Naive thymus-derived CD4-positive, alpha-beta T cell (primary cell): ENCODE results near the gene VPS26B. TPM values are rescaled to one million over a fixed set of nuclear protein-coding genes. Genes with fewer than 3 reads are reported as not detected.
"Not testable (repeated sequence)": the region's sequence is repeated elsewhere in the genome, so short reads cannot be mapped to it uniquely, and the experiment has no call there.

Source experiments
- ATAC-seq: fragments of 150-1000 bp; cut with Tn5 transposase; 2 replicates; pipeline ENCODE4 v1.10.0; 2021; ENCODE audit warnings: mild to moderate bottlenecking, moderate library complexity
- CTCF ChIA-PET: fragments of 350-600 bp; sonication (Branson Sonifier 250); formaldehyde crosslinking; loops from one replicate; lab custom pipeline; 2021; ENCODE audit warnings: antibody characterized with exemption; lab: Charles Lee
- POLR2A ChIA-PET: fragments of 350-600 bp; sonication (Branson Sonifier 250); formaldehyde crosslinking; loops from one replicate; lab custom pipeline; 2021; ENCODE audit warnings: antibody characterized with exemption, inconsistent platforms; lab: Charles Lee
- DNase-seq, 9 donors: peaks; one replicate each; pipeline versions ENCODE4 v3.0.0 to v3.0.0-alpha.2; 2020 to 2022; ENCODE audit warnings: mixed read lengths in 1 of 9
- H3K27ac ChIP-seq: one replicate; pipeline ENCODE4 v1.7.0; 2013; ENCODE audit warnings: mild to moderate bottlenecking, low read depth, low read length, moderate library complexity
- H3K27me3 ChIP-seq, 2 donors: one replicate each; pipeline ENCODE4 v1.7.0; 2013; ENCODE audit warnings: low read length in 2 of 2, mild to moderate bottlenecking in 2 of 2, moderate library complexity in 2 of 2; ENCODE audit not compliant: control insufficient read depth in 2 of 2, insufficient read depth in 2 of 2
- H3K36me3 ChIP-seq, 3 experiments: 1 replicate in 2 of 3; 2 replicates in 1 of 3; pipeline ENCODE4 v1.7.0; 2013; ENCODE audit warnings: low read length in 3 of 3, mild to moderate bottlenecking in 3 of 3, moderate library complexity in 1 of 3; ENCODE audit not compliant: insufficient read depth in 3 of 3, control insufficient read depth in 2 of 3
- H3K4me1 ChIP-seq, 2 donors: one replicate each; pipeline ENCODE4 v1.7.0; 2013; ENCODE audit warnings: low read length in 2 of 2, mild to moderate bottlenecking in 2 of 2, moderate library complexity in 1 of 2; ENCODE audit not compliant: control insufficient read depth in 2 of 2, insufficient read depth in 2 of 2
- H3K4me3 ChIP-seq: 2 replicates; pipeline ENCODE4 v1.7.0; 2013; ENCODE audit warnings: mild to moderate bottlenecking, low read length
- H3K9me3 ChIP-seq, 3 experiments: 1 replicate in 2 of 3; 2 replicates in 1 of 3; pipeline ENCODE4 v1.7.0; 2013; ENCODE audit warnings: low read length in 3 of 3; ENCODE audit not compliant: control insufficient read depth in 2 of 3
- H3K27ac Mint-ChIP-seq, 9 donors: one replicate each; pipeline ENCODE4 v1.8.0; 2020 to 2022; ENCODE audit warnings: mixed read lengths in 9 of 9, mild to moderate bottlenecking in 8 of 9, moderate library complexity in 5 of 9, inconsistent platforms in 2 of 9
- H3K27me3 Mint-ChIP-seq, 5 donors: one replicate each; pipeline ENCODE4 v1.8.0; 2021 to 2022; ENCODE audit warnings: mixed read lengths in 5 of 5, mild to moderate bottlenecking in 1 of 5
- H3K36me3 Mint-ChIP-seq, 5 donors: one replicate each; pipeline ENCODE4 v1.8.0; 2020 to 2022; ENCODE audit warnings: mixed read lengths in 5 of 5, mild to moderate bottlenecking in 3 of 5, inconsistent platforms in 1 of 5
- H3K4me1 Mint-ChIP-seq, 7 donors: one replicate each; pipeline ENCODE4 v1.8.0; 2020 to 2022; ENCODE audit warnings: mixed read lengths in 7 of 7, mild to moderate bottlenecking in 3 of 7, inconsistent platforms in 1 of 7
- H3K4me3 Mint-ChIP-seq, 10 donors: one replicate each; pipeline ENCODE4 v1.8.0; 2020 to 2022; ENCODE audit warnings: mild to moderate bottlenecking in 10 of 10, mixed read lengths in 10 of 10, moderate library complexity in 6 of 10, inconsistent platforms in 2 of 10
- H3K9me3 Mint-ChIP-seq, 11 donors: one replicate each; pipeline ENCODE4 v1.8.0; 2020 to 2022; ENCODE audit warnings: mixed read lengths in 11 of 11, mild to moderate bottlenecking in 4 of 11, inconsistent platforms in 1 of 11, moderate library complexity in 1 of 11
- intact Hi-C, 2 donors: fragments of 100-400 bp; cut with micrococcal nuclease; formaldehyde crosslinking; loops; one replicate each; pipeline ENCODE4 v1.15.1; 2023
- polyA plus RNA-seq, 2 donors: library from polyadenylated mRNA; unstranded; fragments of 300-500 nt; fragmentation: Illumina TruSeq; gene quantifications; one replicate each; pipeline ENCODE4 v1.2.3, GENCODE V29; 2021
- total RNA-seq, 6 experiments: library from RNA in 5 of 6; stranded (reverse) in 5 of 6; gene quantifications; 1 replicate in 5 of 6; 2 replicates in 1 of 6; pipeline ENCODE4 v1.2.3 and lab custom pipeline; 2021 to 2026

Gene VPS26B
- total RNA-seq, result 10 to 100 TPM; 50.9 to 69.2 (median 61.8) TPM
- 10 to 100 TPM; 42.6 to 59.1 TPM for polyA plus RNA-seq
- total RNA-seq (lab: John Stamatoyannopoulos, UW), result 63.0 reads per million, percentile 76 among the genes with 10 or more reads in this experiment

DNA sequence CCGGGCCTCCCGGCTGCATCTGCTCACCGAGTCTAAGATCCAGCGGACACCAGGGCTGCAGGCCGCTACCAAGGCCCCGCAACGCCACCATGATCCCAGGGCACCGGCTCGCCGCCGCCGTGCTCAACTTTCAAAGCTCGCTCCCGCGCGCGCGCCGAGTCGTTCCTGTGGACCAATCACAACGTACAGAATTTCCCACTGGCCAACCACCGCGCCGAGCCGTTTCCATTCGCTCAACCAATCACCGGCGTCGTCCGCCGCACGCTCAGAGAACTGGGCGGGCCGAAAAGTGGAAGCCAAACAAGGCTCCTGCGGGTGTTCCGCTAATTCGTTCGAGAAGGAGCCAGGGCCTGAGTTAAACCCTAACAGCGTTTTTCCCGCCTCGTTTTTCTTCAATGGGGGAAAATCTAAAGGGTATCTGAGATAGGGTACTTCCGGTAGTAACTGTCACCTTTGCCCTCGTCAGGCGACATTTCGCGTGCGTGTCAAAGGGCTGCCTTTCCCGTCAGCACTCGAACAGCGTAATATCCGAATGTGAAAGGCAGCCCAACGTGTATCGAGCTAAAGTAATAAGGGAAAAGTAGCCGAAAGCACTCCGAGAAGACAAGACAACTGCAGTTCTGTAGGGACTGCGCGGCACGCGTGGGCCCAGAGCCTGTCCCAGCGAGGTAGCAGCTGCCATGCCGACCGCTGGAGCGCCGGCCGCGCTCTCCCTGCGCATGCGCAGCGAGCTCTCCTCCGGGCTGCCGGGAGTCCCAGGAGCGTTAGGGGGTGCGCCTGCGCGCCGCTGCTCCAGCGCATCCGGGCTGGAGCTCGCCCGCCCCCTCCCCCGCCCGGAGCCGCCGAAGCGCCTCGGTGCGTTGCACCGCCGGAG lies at the start of gene VPS26B, which contains the start of gene NCAPD3:
VPS26B (plus strand) TSS at position 836 of the 874 bp plus-strand sequence. CDS start 452 bp downstream, outside the sequence.
NCAPD3 (minus strand) TSS at position 132 of the 874 bp plus-strand sequence; CDS start at position 91, 41 bp downstream.
- peak within 1 kb of the TSS; percentile 98 to 99 (median 99) for H3K27ac Mint-ChIP-seq
- Histone ChIP-seq H3K9me3 (no peaks in the 10 kb centered on the region), H3K4me3 (peak within 1 kb of the TSS; percentile 94), H3K4me1 (peaks cover 41 to 43% of the 10 kb centered on the region in 2 donors), H3K27ac (peak within 1 kb of the TSS; percentile 92), H3K36me3 (peaks cover 0 to 13% (median 3%) of the 10 kb centered on the region in 3 experiments), H3K27me3 (no peaks in the 10 kb centered on the region)
- peak within 1 kb of the TSS; percentile 95 to 98 (median 97) for H3K4me3 Mint-ChIP-seq
- H3K36me3 Mint-ChIP-seq, result peaks cover 3 to 20% (median 5%) of the 10 kb centered on the region in 5 donors
- CTCF ChIA-PET, result interaction anchor here (0.9 to 1.7 kb wide), 5 partner anchors 10 to 53 kb away, joined by 3 to 7 read pairs (median 3); partner anchors contain the start of genes ACAD8, GLB1L3 and THYN1
- H3K9me3 Mint-ChIP-seq, result peaks cover 0 to 5% (median 0%) of the 10 kb centered on the region in 11 donors
- H3K4me1 Mint-ChIP-seq, result peaks cover 38 to 64% (median 55%) of the 10 kb centered on the region in 7 donors
- peaks cover 0 to 4% (median 0%) of the 10 kb centered on the region in 5 donors for H3K27me3 Mint-ChIP-seq
- DNase-seq (peak; percentile 91 to 96 (median 94)), ATAC-seq (peak; percentile 89)
- intact Hi-C loops, result loop anchor here (1.0 to 10.0 kb wide), 12 partner anchors 16 to 279 kb away; partner anchors contain the start of genes ACAD8 (in 2 of the 2), GLB1L2 (in 2 of the 2), THYN1 (in 2 of the 2) and GLB1L3 (in 1 of the 2)
- POLR2A ChIA-PET, result interaction anchor here (0.6 to 7.4 kb wide), 18 partner anchors 10 to 279 kb away, joined by 3 to 111 read pairs (median 5); partner anchors contain the start of genes ACAD8, GLB1L2, GLB1L3 and THYN1

DNA sequence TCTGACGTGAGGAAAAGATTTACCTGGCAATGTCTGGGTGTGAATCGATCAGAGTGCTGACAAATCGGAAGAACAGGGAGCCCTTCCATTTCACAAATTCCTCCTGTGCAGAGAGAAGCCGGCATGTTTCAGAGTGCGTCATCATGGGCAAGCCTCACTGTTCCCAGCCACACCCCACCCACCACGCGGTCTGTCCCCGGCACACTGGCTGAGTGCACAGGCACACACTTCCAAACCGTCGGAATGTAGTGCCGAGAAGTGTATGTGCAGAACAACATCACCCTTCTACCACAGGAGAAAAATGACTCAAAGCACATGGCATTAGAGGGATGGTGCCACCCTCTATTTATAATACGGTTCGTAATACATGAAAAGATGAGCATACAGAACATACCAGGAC lies 48.2 kb upstream of the VPS26B start:
- H3K27ac Mint-ChIP-seq, result no peak overlapping the region
- H3K27me3 ChIP-seq, result no peaks in the 10 kb centered on the region
- CTCF ChIA-PET, result no interaction called here

DNA sequence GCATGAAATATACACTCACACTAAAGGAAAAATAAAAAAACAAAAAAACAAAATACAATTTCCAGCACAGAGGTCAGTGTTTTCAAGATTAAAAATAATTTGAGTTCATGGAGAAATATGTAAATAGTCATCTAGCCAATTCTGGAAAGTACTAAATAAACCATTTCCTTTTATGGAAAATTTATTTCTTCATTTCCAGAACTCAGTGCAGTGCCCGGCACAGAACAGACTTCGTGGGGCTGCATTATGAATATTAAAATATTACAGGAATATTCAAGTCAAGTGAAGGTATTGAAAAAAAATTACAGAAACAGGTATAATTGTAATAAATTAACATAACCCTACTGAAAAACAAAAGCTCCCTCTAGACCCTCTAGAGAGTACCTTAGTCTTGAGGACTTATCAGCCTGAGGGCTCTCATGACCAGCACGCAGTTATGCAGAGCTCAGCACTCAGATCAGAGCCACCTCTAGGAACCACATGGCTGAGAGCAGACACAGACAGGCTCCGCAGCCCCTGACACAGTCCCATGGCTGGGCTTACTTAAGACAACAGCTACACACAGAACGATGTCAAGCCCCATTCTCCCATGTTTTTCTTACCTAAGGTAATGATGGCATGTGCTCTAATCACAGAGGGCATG lies 46.3 kb upstream of the VPS26B start:
- intact Hi-C loops, result no loop called here
- H3K36me3 Mint-ChIP-seq, result peaks cover 8 to 51% (median 28%) of the 10 kb centered on the region in 5 donors

More for the DNA sequence above, 48.2 kb upstream of the VPS26B start:
- DNase-seq, result no peak
- Mint-ChIP-seq H3K9me3 (no peaks in the 10 kb centered on the region), H3K4me1 (peaks cover 0 to 5% (median 0%) of the 10 kb centered on the region in 7 donors), H3K4me3 (no peak overlapping the region), H3K36me3 (peaks cover 8 to 50% (median 23%) of the 10 kb centered on the region in 5 donors), H3K27me3 (no peaks in the 10 kb centered on the region)
- no peaks in the 10 kb centered on the region for H3K4me1 ChIP-seq
- no peak overlapping the region for H3K27ac ChIP-seq
- intact Hi-C loops, result no loop called here
- POLR2A ChIA-PET, result no interaction called here
- no peak for ATAC-seq
- no peaks in the 10 kb centered on the region for H3K9me3 ChIP-seq
- H3K36me3 ChIP-seq, result peaks cover 3 to 55% (median 15%) of the 10 kb centered on the region in 3 experiments
- no peak overlapping the region for H3K4me3 ChIP-seq

DNA sequence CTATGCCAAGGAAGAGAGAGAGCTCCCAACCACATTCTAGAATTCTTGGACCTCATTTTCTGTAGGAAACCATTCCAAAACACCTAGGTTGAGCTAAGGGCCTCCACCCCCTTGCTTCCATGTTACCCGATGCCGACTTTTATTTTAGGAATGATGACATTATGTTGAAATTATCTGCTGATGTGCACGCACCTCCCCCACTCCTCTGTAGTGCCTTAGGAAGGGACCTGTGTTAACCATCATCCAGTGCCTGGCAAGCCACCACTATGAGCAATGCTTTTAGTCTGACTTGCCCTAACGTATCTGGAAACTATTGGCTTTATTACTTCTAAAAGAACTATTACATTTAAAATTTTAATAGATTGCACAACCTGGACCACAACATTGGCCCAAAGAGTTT lies 42.8 kb upstream of the VPS26B start:
- no peaks in the 10 kb centered on the region for H3K27me3 Mint-ChIP-seq
- Histone ChIP-seq H3K9me3 (no peaks in the 10 kb centered on the region), H3K4me3 (no peak overlapping the region), H3K27me3 (no peaks in the 10 kb centered on the region), H3K36me3 (peaks cover 3 to 29% (median 15%) of the 10 kb centered on the region in 3 experiments), H3K4me1 (no peaks in the 10 kb centered on the region), H3K27ac (no peak overlapping the region)
- no peak for DNase-seq
- POLR2A ChIA-PET, result no interaction called here
- H3K27ac Mint-ChIP-seq, result no peak overlapping the region
- CTCF ChIA-PET, result no interaction called here
- no peaks in the 10 kb centered on the region for H3K4me1 Mint-ChIP-seq
- no peak overlapping the region for H3K4me3 Mint-ChIP-seq
- no peak for ATAC-seq
- H3K36me3 Mint-ChIP-seq, result peaks cover 9 to 43% (median 23%) of the 10 kb centered on the region in 5 donors
- no peaks in the 10 kb centered on the region for H3K9me3 Mint-ChIP-seq
- intact Hi-C loops, result no loop called here

More for the DNA sequence above, 46.3 kb upstream of the VPS26B start:
- H3K9me3 Mint-ChIP-seq, result no peaks in the 10 kb centered on the region
- Histone ChIP-seq H3K36me3 (peaks cover 3 to 42% (median 15%) of the 10 kb centered on the region in 3 experiments), H3K4me1 (no peaks in the 10 kb centered on the region), H3K4me3 (no peak overlapping the region), H3K27me3 (no peaks in the 10 kb centered on the region), H3K9me3 (no peaks in the 10 kb centered on the region), H3K27ac (no peak overlapping the region)
- CTCF ChIA-PET, result no interaction called here
- H3K27me3 Mint-ChIP-seq, result no peaks in the 10 kb centered on the region
- ATAC-seq, result no peak
- POLR2A ChIA-PET, result no interaction called here
- DNase-seq, result no peak
- no peak overlapping the region for H3K4me3 Mint-ChIP-seq
- peak overlapping the region in 2 of 9 donors; percentile 24 to 36 for H3K27ac Mint-ChIP-seq
- H3K4me1 Mint-ChIP-seq, result peaks cover 0 to 5% (median 0%) of the 10 kb centered on the region in 7 donors

DNA sequence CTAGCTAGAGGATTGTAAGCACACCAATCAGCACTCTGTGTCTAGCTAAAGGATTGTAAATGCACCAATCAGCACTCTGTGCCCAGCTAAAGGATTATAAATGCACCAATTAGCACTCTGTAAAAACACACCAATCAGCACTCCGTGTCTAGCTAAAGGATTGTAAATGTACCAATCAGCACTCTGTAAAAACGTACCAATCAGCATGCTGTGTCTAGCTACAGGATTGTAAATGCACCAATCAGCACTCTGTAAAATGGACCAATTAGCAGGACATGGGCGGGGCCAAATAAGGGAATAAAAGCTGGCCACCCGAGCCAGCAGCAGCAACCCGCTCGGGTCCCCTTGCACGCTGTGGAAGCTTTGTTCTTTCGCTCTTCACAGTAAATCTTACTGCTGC lies 36.4 kb upstream of the VPS26B start:
- H3K9me3 ChIP-seq, H3K4me1 ChIP-seq, H3K27ac ChIP-seq, H3K27me3 ChIP-seq, H3K27me3 Mint-ChIP-seq, H3K4me3 ChIP-seq, CTCF ChIA-PET, H3K9me3 Mint-ChIP-seq, DNase-seq, intact Hi-C loops, ATAC-seq, H3K4me3 Mint-ChIP-seq, H3K27ac Mint-ChIP-seq, H3K4me1 Mint-ChIP-seq: not testable (repeated sequence)
- H3K36me3 Mint-ChIP-seq, result peaks cover 36 to 74% (median 59%) of the 10 kb centered on the region in 5 donors
- H3K36me3 ChIP-seq, result peaks cover 3 to 58% (median 10%) of the 10 kb centered on the region in 3 experiments
- POLR2A ChIA-PET, result interaction anchor here (0.5 kb wide), 1 partner anchor 96 kb away, joined by 9 read pairs; no protein-coding TSS in a partner anchor

DNA sequence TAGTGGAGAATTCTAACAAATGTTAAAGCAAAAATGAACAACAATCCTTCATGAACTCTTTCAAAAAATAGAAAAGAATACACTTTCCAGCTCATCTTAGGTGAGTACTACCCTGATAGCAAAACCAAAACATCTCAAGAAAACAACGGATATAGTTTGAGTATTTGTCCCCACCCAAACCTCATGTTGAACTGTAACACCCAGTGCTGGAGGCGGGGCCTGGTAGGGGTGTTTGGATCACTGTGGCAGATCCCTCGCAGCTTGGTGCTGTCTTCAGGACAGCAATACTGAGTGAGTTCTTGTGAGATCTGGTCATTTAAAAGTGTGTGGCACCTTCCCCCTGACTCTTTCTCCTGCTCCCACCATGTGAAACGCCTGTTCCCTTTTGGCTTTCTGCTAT lies 27.7 kb upstream of the VPS26B start:
- H3K4me1 Mint-ChIP-seq, result peaks cover 0 to 9% (median 0%) of the 10 kb centered on the region in 7 donors
- ATAC-seq (peak; percentile 47), DNase-seq (no peak)
- no peak overlapping the region for H3K4me3 Mint-ChIP-seq
- Histone ChIP-seq H3K27me3 (no peaks in the 10 kb centered on the region), H3K27ac (no peak overlapping the region), H3K36me3 (peaks cover 0 to 55% (median 10%) of the 10 kb centered on the region in 3 experiments), H3K4me1 (no peaks in the 10 kb centered on the region), H3K4me3 (no peak overlapping the region), H3K9me3 (no peaks in the 10 kb centered on the region)
- ChIA-PET POLR2A (no interaction called here), CTCF (no interaction called here)
- no peaks in the 10 kb centered on the region for H3K9me3 Mint-ChIP-seq
- intact Hi-C loops, result no loop called here
- peaks cover 29 to 70% (median 40%) of the 10 kb centered on the region in 5 donors for H3K36me3 Mint-ChIP-seq
- H3K27ac Mint-ChIP-seq, result peak overlapping the region in 4 of 9 donors; percentile 11 to 64 (median 34)
- H3K27me3 Mint-ChIP-seq, result no peaks in the 10 kb centered on the region
